Measurements from ENCODE around the gene SCAMP5. TPM values are rescaled to one million over a fixed set of nuclear protein-coding genes. Genes with fewer than 3 reads are reported as not detected.

SCAMP5 gene
- total RNA-seq, 1 experiment from 2014 or later, result 6.2 TPM

DNA sequence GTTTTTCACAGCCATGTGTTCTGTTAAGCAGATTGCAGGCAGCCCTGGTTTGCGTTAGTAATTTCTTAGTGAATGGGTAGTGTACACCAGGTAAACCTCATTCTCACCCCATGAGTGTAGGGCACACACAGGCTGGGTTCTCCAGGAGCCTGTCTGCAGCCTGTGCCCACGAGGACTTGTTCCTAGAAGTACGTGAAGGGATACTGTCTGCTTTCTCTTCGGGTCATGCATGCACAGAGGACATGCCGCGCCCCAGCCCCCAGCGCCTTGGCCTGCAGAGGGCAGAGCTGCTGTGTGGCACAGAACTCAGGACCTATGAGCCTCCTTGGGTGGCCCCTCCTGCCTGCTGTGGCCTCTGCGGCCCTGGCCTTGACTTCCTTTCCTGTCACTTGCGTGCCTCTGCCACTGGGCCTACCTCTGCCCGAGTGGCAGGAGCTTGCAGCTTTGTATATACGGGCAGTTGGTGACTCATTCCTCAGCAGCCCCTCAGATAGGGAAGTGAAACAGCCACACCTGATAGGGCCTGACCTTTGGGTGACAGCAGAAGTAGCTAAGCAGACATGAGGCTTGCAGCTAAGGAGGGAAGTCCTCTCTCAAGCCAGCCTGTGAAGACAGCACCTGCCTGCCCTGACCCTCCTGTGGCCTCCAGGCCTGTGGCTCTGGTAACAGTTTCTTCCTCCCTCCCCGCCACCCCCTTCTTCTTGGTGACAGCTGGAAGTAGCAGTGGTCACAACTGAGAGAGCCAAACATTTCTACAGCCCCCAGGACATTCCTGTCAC, 47.6 kb downstream of the SCAMP5 start:
- Histone ChIP-seq H4K20me1 (ENCODE audit: insufficient read depth) (no peaks in the 10 kb centered on the region), H3K9ac (ENCODE audit: low read length) (peak overlapping the region; percentile 21; the same call in 1 of the 2 replicates), H3K36me3 (ENCODE audit: control insufficient read depth in 1 of 2, insufficient read depth in 2 of 2, low read length in 2 of 2) (peaks cover 0 to 17% of the 10 kb centered on the region in 2 experiments; a peak in 1 of 4 replicates), H3K9me2 (ENCODE audit: insufficient read depth) (no peaks in the 10 kb centered on the region), H3K79me2 (ENCODE audit: insufficient read depth, low read length) (peaks cover 17% of the 10 kb centered on the region), H3K4me1 (ENCODE audit: control insufficient read depth in 1 of 2, insufficient read depth in 2 of 2, low read length in 2 of 2) (peaks cover 31 to 50% of the 10 kb centered on the region in 2 experiments), H3K27ac (ENCODE audit: low read depth, low read length) (peak overlapping the region; percentile 28; the same call in 1 of the 2 replicates), H3K27me3 (ENCODE audit: insufficient read depth, low read length) (no peaks in the 10 kb centered on the region), H3K4me2 (ENCODE audit: low read length) (peak overlapping the region; percentile 47), H3K9me3 (ENCODE audit: control insufficient read depth in 1 of 2, insufficient read depth in 1 of 2, low read depth in 1 of 2, low read length in 2 of 2) (no peaks in the 10 kb centered on the region), H2AFZ (ENCODE audit: low read depth, low read length, poor library complexity, severe bottlenecking) (no peak overlapping the region), H3K4me3 (replicated peaks in 1 of 2; ENCODE audit: low read depth in 1 of 2, low read length in 2 of 2) (no peak overlapping the region)
- peak; percentile 43 for DNase-seq (ENCODE audit: low read depth, low spot score)
- ATAC-seq, result peak; percentile 87
- no TSS peak for BruUV-seq (replicated peaks)
- POLR2A ChIA-PET, result interaction anchor here (0.6 to 3.0 kb wide), 5 partner anchors 11 to 173 kb away, joined by 4 to 24 read pairs (median 5); partner anchors contain the start of gene C15orf39
- RAD21 ChIA-PET (ENCODE audit: low non-redundant PET in 1 of 2, low total read pairs in 2 of 2, uncharacterized antibody in 2 of 2, unreplicated experiment in 2 of 2), result interaction anchor here (0.6 to 1.6 kb wide), 6 partner anchors 64 to 162 kb away, joined by 3 to 8 read pairs (median 6); no protein-coding TSS in a partner anchor
- CTCF ChIA-PET, result interaction anchor here (0.7 to 4.9 kb wide), 8 partner anchors 9 to 166 kb away, joined by 3 to 36 read pairs (median 3); partner anchors contain the start of gene C15orf39
- intact Hi-C loops (cut with micrococcal nuclease), result loop anchor here (1.0 kb wide), 1 partner anchor 161 kb away; no protein-coding TSS in a partner anchor
- TF ChIP-seq EZH2phosphoT487 (IDR thresholded peaks at IDR 0.05; ENCODE audit: borderline replicate concordance), result no peak
- no peak for TF ChIP-seq SIN3A (IDR thresholded peaks at IDR 0.05; ENCODE audit: low read depth)
- TF ChIP-seq TCF7L2 (IDR thresholded peaks at IDR 0.05; ENCODE audit: borderline replicate concordance, extremely low read depth, insufficient read depth, insufficient read length), result no peak
- no peak for TF ChIP-seq SP1 (IDR thresholded peaks at IDR 0.05; ENCODE audit: low read depth)
- TF ChIP-seq, protein P1, sequence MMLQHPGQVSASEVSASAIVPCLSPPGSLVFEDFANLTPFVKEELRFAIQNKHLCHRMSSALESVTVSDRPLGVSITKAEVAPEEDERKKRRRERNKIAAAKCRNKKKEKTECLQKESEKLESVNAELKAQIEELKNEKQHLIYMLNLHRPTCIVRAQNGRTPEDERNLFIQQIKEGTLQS (IDR thresholded peaks at IDR 0.05), result no peak
- no peak; the same call in 1 of the 2 replicates for TF ChIP-seq FOSL1 (IDR thresholded peaks at IDR 0.05; ENCODE audit: low read depth)
- TF ChIP-seq, protein P2, sequence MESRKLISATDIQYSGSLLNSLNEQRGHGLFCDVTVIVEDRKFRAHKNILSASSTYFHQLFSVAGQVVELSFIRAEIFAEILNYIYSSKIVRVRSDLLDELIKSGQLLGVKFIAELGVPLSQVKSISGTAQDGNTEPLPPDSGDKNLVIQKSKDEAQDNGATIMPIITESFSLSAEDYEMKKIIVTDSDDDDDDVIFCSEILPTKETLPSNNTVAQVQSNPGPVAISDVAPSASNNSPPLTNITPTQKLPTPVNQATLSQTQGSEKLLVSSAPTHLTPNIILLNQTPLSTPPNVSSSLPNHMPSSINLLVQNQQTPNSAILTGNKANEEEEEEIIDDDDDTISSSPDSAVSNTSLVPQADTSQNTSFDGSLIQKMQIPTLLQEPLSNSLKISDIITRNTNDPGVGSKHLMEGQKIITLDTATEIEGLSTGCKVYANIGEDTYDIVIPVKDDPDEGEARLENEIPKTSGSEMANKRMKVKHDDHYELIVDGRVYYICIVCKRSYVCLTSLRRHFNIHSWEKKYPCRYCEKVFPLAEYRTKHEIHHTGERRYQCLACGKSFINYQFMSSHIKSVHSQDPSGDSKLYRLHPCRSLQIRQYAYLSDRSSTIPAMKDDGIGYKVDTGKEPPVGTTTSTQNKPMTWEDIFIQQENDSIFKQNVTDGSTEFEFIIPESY (IDR thresholded peaks at IDR 0.05; ENCODE audit: extremely low read depth, insufficient replicate concordance, low read length), result no peak
- no peak for TF ChIP-seq JUND (IDR thresholded peaks at IDR 0.05)
- TF ChIP-seq SRF (IDR thresholded peaks at IDR 0.05; ENCODE audit: low read depth), result no peak
- TF ChIP-seq CEBPB (IDR thresholded peaks at IDR 0.05; ENCODE audit: low read depth), result no peak
- peak; percentile 89 for TF ChIP-seq RAD21 (IDR thresholded peaks at IDR 0.05; ENCODE audit: low read depth)
- TF ChIP-seq, protein P3, sequence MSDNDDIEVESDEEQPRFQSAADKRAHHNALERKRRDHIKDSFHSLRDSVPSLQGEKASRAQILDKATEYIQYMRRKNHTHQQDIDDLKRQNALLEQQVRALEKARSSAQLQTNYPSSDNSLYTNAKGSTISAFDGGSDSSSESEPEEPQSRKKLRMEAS (IDR thresholded peaks at IDR 0.05), result peak; percentile 34; the same call in 1 of the 2 replicates
- TF ChIP-seq YY1 (IDR thresholded peaks at IDR 0.05; ENCODE audit: extremely low read depth, insufficient replicate concordance, low read depth, low read length), result no peak
- no peak for TF ChIP-seq POLR2A (IDR thresholded peaks at IDR 0.05; ENCODE audit: borderline replicate concordance, extremely low read depth, insufficient read depth, insufficient read length)
- TF ChIP-seq CBX3 (IDR thresholded peaks at IDR 0.05; ENCODE audit: low read depth), result no peak
- TF ChIP-seq, protein P4, sequence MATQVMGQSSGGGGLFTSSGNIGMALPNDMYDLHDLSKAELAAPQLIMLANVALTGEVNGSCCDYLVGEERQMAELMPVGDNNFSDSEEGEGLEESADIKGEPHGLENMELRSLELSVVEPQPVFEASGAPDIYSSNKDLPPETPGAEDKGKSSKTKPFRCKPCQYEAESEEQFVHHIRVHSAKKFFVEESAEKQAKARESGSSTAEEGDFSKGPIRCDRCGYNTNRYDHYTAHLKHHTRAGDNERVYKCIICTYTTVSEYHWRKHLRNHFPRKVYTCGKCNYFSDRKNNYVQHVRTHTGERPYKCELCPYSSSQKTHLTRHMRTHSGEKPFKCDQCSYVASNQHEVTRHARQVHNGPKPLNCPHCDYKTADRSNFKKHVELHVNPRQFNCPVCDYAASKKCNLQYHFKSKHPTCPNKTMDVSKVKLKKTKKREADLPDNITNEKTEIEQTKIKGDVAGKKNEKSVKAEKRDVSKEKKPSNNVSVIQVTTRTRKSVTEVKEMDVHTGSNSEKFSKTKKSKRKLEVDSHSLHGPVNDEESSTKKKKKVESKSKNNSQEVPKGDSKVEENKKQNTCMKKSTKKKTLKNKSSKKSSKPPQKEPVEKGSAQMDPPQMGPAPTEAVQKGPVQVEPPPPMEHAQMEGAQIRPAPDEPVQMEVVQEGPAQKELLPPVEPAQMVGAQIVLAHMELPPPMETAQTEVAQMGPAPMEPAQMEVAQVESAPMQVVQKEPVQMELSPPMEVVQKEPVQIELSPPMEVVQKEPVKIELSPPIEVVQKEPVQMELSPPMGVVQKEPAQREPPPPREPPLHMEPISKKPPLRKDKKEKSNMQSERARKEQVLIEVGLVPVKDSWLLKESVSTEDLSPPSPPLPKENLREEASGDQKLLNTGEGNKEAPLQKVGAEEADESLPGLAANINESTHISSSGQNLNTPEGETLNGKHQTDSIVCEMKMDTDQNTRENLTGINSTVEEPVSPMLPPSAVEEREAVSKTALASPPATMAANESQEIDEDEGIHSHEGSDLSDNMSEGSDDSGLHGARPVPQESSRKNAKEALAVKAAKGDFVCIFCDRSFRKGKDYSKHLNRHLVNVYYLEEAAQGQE (IDR thresholded peaks at IDR 0.05; ENCODE audit: low read depth), result no peak
- TF ChIP-seq, protein P5, sequence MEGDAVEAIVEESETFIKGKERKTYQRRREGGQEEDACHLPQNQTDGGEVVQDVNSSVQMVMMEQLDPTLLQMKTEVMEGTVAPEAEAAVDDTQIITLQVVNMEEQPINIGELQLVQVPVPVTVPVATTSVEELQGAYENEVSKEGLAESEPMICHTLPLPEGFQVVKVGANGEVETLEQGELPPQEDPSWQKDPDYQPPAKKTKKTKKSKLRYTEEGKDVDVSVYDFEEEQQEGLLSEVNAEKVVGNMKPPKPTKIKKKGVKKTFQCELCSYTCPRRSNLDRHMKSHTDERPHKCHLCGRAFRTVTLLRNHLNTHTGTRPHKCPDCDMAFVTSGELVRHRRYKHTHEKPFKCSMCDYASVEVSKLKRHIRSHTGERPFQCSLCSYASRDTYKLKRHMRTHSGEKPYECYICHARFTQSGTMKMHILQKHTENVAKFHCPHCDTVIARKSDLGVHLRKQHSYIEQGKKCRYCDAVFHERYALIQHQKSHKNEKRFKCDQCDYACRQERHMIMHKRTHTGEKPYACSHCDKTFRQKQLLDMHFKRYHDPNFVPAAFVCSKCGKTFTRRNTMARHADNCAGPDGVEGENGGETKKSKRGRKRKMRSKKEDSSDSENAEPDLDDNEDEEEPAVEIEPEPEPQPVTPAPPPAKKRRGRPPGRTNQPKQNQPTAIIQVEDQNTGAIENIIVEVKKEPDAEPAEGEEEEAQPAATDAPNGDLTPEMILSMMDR (IDR thresholded peaks at IDR 0.05 in 2 of 3, conservative IDR thresholded peaks at IDR 0.05 in 1 of 3; ENCODE audit: borderline replicate concordance in 1 of 3, insufficient read depth in 1 of 3, low read depth in 2 of 3, low read length in 2 of 3), result peak; percentile 63 to 73 (median 73); a peak in 5 of 6 replicates
